Sigmoid colon (tissue), 7 donors: ENCODE results near the gene GNLY. TPM values are rescaled to one million over a fixed set of nuclear protein-coding genes. Genes with fewer than 3 reads are reported as not detected.
"Not testable (repeated sequence)": the region's sequence is repeated elsewhere in the genome, so short reads cannot be mapped to it uniquely, and the experiment has no call there.

Source experiments
- DNase-seq: peaks from one replicate; pipeline ENCODE4 v3.0.0-alpha.2; 2019
- H3K27ac ChIP-seq, 4 donors: fragments of 200-600 bp; sonication (generic); one replicate each; pipeline ENCODE4 v1.5.1; 2016 to 2019; ENCODE audit warnings: mild to moderate bottlenecking in 1 of 4
- H3K27me3 ChIP-seq, 3 donors: fragments of 200-600 bp; sonication (generic); one replicate each; pipeline ENCODE4 v1.5.1; 2019; ENCODE audit warnings: mild to moderate bottlenecking in 1 of 3
- H3K36me3 ChIP-seq, 4 donors: fragments of 200-600 bp; sonication (generic); one replicate each; pipeline ENCODE4 v1.5.1; 2016 to 2019
- H3K4me1 ChIP-seq, 4 donors: fragments of 200-600 bp; sonication (generic); one replicate each; pipeline ENCODE4 v1.5.1; 2017 to 2019
- H3K4me3 ChIP-seq, 4 donors: fragments of 200-600 bp; sonication (generic); one replicate each; pipeline ENCODE4 v1.5.1; 2017 to 2019; ENCODE audit warnings: mild to moderate bottlenecking in 2 of 4, moderate library complexity in 1 of 4
- H3K9me3 ChIP-seq, 4 donors: fragments of 200-600 bp in 3 of 4; sonication (generic) in 3 of 4; one replicate each; pipeline versions ENCODE4 v1.5.1 to v1.6.1; 2013 to 2019
- CTCF ChIP-seq, 4 experiments: fragments of 450-650 bp in 3 of 4; fragments of 200-600 bp in 1 of 4; IDR thresholded peaks; one replicate each; pipeline ENCODE4 v1.5.1; 2016 to 2019; ENCODE audit warnings: antibody characterized with exemption in 4 of 4, mild to moderate bottlenecking in 3 of 4, moderate library complexity in 2 of 4
- EP300 ChIP-seq, 4 donors: sonication (generic); formaldehyde crosslinking; IDR thresholded peaks; one replicate each; pipeline ENCODE4 v1.6.1; 2017; ENCODE audit warnings: antibody characterized with exemption in 4 of 4
- POLR2A ChIP-seq, 2 donors: fragments of 450-650 bp; IDR thresholded peaks; one replicate each; pipeline ENCODE4 v1.6.1; 2016; ENCODE audit warnings: antibody characterized with exemption in 2 of 2, mild to moderate bottlenecking in 2 of 2, moderate library complexity in 2 of 2
- POLR2AphosphoS5 ChIP-seq, 4 donors: sonication (generic); formaldehyde crosslinking; IDR thresholded peaks; one replicate each; pipeline ENCODE4 v1.6.1; 2017; ENCODE audit warnings: antibody characterized with exemption in 4 of 4
- WGBS, 2 donors: extraction: QIAGEN DNeasy Blood & Tissue Kit; methylation state at CpG; one replicate each; pipeline ENCODE4 v1.1.7; 2013; 5-methylcytosine and 5-hydroxymethylcytosine counted together
- intact Hi-C: fragments of 100-400 bp; cut with DNase I; formaldehyde crosslinking; loops from one replicate; pipeline ENCODE4 v1.15.1; 2023
- polyA plus RNA-seq, 3 donors: library from polyadenylated mRNA; stranded (reverse); fragments of 200-250 nt; gene quantifications; one replicate each; pipeline ENCODE4 v1.2.3, GENCODE V29; 2013
- total RNA-seq, 4 donors: library from RNA; depleted of rRNA; stranded (reverse); fragments of >200 nt; gene quantifications; one replicate each; pipeline ENCODE4 v1.1.0, GENCODE V29; 2016
- donor health status: healthy with polysubstance abuse.
- donor health status: Bipolar disorder and iron deficiency.
- donor health status: healthy.

The GNLY gene
- total and polyA plus RNA-seq, 7 donors, result 1.6 to 13.9 (median 3.3) TPM; not detected in 3

GRCh38 chr2:85652056-85652455 lies 42.1 kb upstream of the GNLY start:
- Histone ChIP-seq H3K36me3 (peaks cover 18 to 73% (median 30%) of the 10 kb centered on the region in 4 donors), H3K27me3 (no peaks in the 10 kb centered on the region), H3K9me3 (no peaks in the 10 kb centered on the region), H3K27ac (no peak overlapping the region), H3K4me1 (no peaks in the 10 kb centered on the region), H3K4me3 (no peak overlapping the region)
- intact Hi-C loops, result no loop called here
- WGBS, 2 donors, result 96 to 97% methylated on average over 2 of the region's 2 CpGs
- peak; percentile 35 for DNase-seq
- TF ChIP-seq CTCF (IDR thresholded peaks at IDR 0.05) (no peak), POLR2A (IDR thresholded peaks at IDR 0.05) (no peak), EP300 (IDR thresholded peaks at IDR 0.05) (no peak), POLR2AphosphoS5 (IDR thresholded peaks at IDR 0.05) (no peak)

GRCh38 chr2:85653996-85654395 lies 40.2 kb upstream of the GNLY start:
- H3K36me3 ChIP-seq, result peaks cover 7 to 65% (median 12%) of the 10 kb centered on the region in 4 donors
- no peak for DNase-seq

GRCh38 chr2:85655961-85656417 lies 38.2 kb upstream of the GNLY start:
- no peaks in the 10 kb centered on the region for H3K27me3 ChIP-seq
- DNase-seq, result no peak
- H3K36me3 ChIP-seq, result peaks cover 0 to 45% (median 0%) of the 10 kb centered on the region in 4 donors
- H3K27ac ChIP-seq, result no peak overlapping the region
- no peaks in the 10 kb centered on the region for H3K4me1 ChIP-seq
- WGBS, 2 donors, result 90 to 93% methylated on average over 7 of the region's 7 CpGs
- intact Hi-C loops, result no loop called here
- H3K9me3 ChIP-seq, result no peaks in the 10 kb centered on the region
- no peak overlapping the region for H3K4me3 ChIP-seq
- TF ChIP-seq POLR2AphosphoS5 (IDR thresholded peaks at IDR 0.05), result no peak

More at GRCh38 chr2:85653996-85654395, 40.2 kb upstream of the GNLY start:
- Histone ChIP-seq H3K27ac (no peak overlapping the region), H3K4me3 (no peak overlapping the region), H3K9me3 (no peaks in the 10 kb centered on the region), H3K4me1 (no peaks in the 10 kb centered on the region), H3K27me3 (no peaks in the 10 kb centered on the region)
- 78 to 88% methylated on average over 3 of the region's 3 CpGs for WGBS, 2 donors
- TF ChIP-seq POLR2AphosphoS5 (IDR thresholded peaks at IDR 0.05) (no peak), POLR2A (IDR thresholded peaks at IDR 0.05) (no peak), CTCF (IDR thresholded peaks at IDR 0.05) (no peak)
- intact Hi-C loops, result no loop called here

- H3K4me1 ChIP-seq, result no peaks in the 10 kb centered on the region
- no peaks in the 10 kb centered on the region for H3K27me3 ChIP-seq
- 91 to 93% methylated on average over 3 of the region's 3 CpGs for WGBS, 2 donors
- no peaks in the 10 kb centered on the region for H3K9me3 ChIP-seq
- no peak overlapping the region for H3K27ac ChIP-seq
- no peak for DNase-seq
- intact Hi-C loops, result no loop called here
- no peak overlapping the region for H3K4me3 ChIP-seq
- TF ChIP-seq POLR2A (IDR thresholded peaks at IDR 0.05) (no peak), CTCF (IDR thresholded peaks at IDR 0.05) (no peak), POLR2AphosphoS5 (IDR thresholded peaks at IDR 0.05) (no peak), EP300 (IDR thresholded peaks at IDR 0.05) (no peak)
- H3K36me3 ChIP-seq, result peaks cover 0 to 43% (median 0%) of the 10 kb centered on the region in 4 donors
These were observed 37.7 kb upstream of the GNLY start for GRCh38 chr2:85656468-85656867.

GRCh38 chr2:85657399-85657798 lies 36.8 kb upstream of the GNLY start:
- H3K4me1 ChIP-seq, H3K27me3 ChIP-seq, H3K4me3 ChIP-seq, H3K27ac ChIP-seq, DNase-seq, intact Hi-C loops, H3K9me3 ChIP-seq: not testable (repeated sequence)
- peaks cover 0 to 34% (median 0%) of the 10 kb centered on the region in 4 donors for H3K36me3 ChIP-seq
- WGBS, 2 donors, result 96 to 98% methylated on average over 4 of the region's 4 CpGs

- WGBS, 2 donors, result 86 to 92% methylated on average over 13 of the region's 13 CpGs
- intact Hi-C loops, result no loop called here
- no peak for TF ChIP-seq EP300 (IDR thresholded peaks at IDR 0.05)
- no peak for TF ChIP-seq CTCF (IDR thresholded peaks at IDR 0.05)
- TF ChIP-seq POLR2AphosphoS5 (IDR thresholded peaks at IDR 0.05), result no peak
- TF ChIP-seq POLR2A (IDR thresholded peaks at IDR 0.05), result no peak
- peak; percentile 61 for DNase-seq
- no peaks in the 10 kb centered on the region for H3K27me3 ChIP-seq
- H3K9me3 ChIP-seq, result no peaks in the 10 kb centered on the region
- no peak overlapping the region for H3K27ac ChIP-seq
- H3K4me1 ChIP-seq, result peaks cover 0 to 3% (median 0%) of the 10 kb centered on the region in 4 donors
- H3K36me3 ChIP-seq, result peaks cover 0 to 23% (median 0%) of the 10 kb centered on the region in 4 donors
- no peak overlapping the region for H3K4me3 ChIP-seq
These were observed 34.7 kb upstream of the GNLY start for GRCh38 chr2:85659324-85659981.

- H3K9me3 ChIP-seq, H3K4me1 ChIP-seq, H3K4me3 ChIP-seq, intact Hi-C loops, H3K27me3 ChIP-seq, DNase-seq: not testable (repeated sequence)
- peaks cover 0 to 23% (median 0%) of the 10 kb centered on the region in 4 donors for H3K36me3 ChIP-seq
- peak overlapping the region in 1 of 4 donors; percentile 64 for H3K27ac ChIP-seq
- WGBS, 2 donors, result 93 to 97% methylated on average over 11 of the region's 11 CpGs
These were observed 33.9 kb upstream of the GNLY start for GRCh38 chr2:85660301-85660700.
